ENCODE results near the gene SIRT7.

SIRT7 gene

DNA sequence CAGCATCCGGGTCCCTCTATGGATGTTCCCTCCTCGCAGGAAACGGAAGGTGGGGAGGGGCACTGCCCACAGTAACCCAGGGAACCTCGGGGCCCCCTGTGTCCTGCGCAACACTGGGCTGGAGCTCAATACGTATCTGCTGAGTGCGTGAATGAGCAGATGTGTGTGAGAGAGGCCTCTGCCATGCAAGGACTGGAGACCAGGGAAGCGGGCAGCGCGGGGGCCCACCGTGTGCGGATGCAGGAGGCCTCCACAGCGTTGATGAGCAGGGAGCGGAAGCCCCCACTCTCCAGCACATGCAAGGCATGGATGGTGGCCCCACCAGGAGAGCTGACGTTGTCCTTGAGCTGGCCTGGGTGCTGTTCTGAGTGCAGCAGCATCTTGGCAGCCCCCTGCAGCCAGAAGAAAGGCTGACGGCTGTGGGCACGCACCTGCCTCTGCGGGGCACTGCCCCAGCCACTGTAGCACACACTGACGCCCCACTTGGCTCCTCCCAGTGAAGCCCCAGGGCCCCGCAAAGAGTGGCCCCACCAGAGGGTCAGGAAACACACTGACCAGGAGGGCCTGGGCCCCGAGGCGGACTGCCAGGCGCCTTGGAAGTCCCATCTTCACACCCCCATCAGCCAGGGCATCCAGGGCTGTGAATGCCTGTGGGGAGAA is 16.3 kb upstream of the SIRT7 start:
- Histone ChIP-seq H3K27ac (no peak overlapping the region), H3K36me3 (peaks cover 42% of the 10 kb centered on the region), H3K27me3 (ENCODE audit: insufficient read depth, low read depth, severe bottlenecking) (no peaks in the 10 kb centered on the region), H3K4me3 (ENCODE audit: low read depth, low read length) (no peak overlapping the region), H3K9me3 (ENCODE audit: severe bottlenecking) (no peaks in the 10 kb centered on the region)
- TF ChIP-seq, protein P1, sequence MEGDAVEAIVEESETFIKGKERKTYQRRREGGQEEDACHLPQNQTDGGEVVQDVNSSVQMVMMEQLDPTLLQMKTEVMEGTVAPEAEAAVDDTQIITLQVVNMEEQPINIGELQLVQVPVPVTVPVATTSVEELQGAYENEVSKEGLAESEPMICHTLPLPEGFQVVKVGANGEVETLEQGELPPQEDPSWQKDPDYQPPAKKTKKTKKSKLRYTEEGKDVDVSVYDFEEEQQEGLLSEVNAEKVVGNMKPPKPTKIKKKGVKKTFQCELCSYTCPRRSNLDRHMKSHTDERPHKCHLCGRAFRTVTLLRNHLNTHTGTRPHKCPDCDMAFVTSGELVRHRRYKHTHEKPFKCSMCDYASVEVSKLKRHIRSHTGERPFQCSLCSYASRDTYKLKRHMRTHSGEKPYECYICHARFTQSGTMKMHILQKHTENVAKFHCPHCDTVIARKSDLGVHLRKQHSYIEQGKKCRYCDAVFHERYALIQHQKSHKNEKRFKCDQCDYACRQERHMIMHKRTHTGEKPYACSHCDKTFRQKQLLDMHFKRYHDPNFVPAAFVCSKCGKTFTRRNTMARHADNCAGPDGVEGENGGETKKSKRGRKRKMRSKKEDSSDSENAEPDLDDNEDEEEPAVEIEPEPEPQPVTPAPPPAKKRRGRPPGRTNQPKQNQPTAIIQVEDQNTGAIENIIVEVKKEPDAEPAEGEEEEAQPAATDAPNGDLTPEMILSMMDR (IDR thresholded peaks at IDR 0.05; ENCODE audit: low read depth, low read length), result no peak
- no peak for DNase-seq

DNA sequence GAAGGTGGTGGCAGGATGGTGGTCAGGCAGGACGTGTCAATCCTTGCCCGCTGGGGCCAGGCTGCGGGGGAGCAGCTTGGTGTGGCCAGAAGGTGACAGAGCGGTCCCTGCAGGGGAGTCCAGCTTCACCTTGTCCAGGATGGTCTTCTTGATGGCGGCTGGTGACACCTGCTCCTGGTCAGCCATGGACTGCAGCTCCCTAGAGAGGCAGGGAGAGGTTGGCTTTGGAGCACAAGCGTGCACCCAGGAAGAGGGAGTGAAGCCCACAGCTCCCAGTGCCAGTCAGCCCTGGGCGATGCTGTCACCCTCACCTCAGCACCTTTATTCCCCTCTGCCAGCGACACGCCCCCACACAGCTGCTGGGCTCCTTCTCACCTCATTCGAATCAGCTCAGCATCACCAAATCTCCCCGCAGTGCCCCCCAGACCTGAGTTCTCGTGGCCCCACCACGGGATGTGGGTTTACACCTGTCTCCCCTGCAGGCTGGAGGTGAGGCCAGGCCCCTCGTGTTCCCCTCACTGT is 15.3 kb upstream of the SIRT7 start:
- TF ChIP-seq, protein P1 (IDR thresholded peaks at IDR 0.05; ENCODE audit: low read depth, low read length), result no peak
- no peaks in the 10 kb centered on the region for H3K9me3 ChIP-seq (ENCODE audit: severe bottlenecking)
- no peak overlapping the region for H3K4me3 ChIP-seq (ENCODE audit: low read depth, low read length)
- H3K27me3 ChIP-seq (ENCODE audit: insufficient read depth, low read depth, severe bottlenecking), result no peaks in the 10 kb centered on the region
- no peak overlapping the region for H3K27ac ChIP-seq
- peaks cover 45% of the 10 kb centered on the region for H3K36me3 ChIP-seq
- DNase-seq, result no peak

DNA sequence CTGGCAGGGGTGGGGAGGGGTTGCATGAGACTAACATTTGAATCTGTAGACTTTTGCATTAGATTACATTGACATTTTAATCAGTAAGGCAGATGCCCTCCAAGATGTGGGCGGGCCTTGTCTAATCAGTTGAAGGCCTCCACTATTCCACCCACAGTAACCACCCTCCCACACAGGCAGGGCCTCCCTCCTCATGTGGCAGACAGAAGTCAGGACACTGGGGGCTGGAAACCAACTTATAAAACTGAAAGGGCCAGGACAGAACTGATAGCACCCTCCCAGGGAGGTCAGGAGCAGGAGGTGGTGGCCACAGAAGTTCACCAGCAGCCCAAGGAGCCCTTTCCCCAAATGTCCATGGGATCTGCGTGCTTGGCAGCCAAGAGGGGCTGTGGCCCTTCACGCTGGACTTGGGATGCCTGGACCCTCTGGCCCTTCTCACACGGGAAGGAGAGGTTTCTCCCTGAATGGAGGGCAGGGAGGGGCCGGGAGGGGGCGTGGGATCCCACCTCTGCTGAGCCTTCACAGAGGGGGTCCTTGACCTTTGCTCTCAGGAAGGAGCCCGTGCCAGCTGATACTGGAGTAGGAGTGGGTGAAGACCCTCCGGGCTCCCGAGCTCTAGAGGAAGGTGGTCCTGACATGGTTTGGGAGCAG is 14.5 kb upstream of the SIRT7 start:
- no peak for DNase-seq

DNA sequence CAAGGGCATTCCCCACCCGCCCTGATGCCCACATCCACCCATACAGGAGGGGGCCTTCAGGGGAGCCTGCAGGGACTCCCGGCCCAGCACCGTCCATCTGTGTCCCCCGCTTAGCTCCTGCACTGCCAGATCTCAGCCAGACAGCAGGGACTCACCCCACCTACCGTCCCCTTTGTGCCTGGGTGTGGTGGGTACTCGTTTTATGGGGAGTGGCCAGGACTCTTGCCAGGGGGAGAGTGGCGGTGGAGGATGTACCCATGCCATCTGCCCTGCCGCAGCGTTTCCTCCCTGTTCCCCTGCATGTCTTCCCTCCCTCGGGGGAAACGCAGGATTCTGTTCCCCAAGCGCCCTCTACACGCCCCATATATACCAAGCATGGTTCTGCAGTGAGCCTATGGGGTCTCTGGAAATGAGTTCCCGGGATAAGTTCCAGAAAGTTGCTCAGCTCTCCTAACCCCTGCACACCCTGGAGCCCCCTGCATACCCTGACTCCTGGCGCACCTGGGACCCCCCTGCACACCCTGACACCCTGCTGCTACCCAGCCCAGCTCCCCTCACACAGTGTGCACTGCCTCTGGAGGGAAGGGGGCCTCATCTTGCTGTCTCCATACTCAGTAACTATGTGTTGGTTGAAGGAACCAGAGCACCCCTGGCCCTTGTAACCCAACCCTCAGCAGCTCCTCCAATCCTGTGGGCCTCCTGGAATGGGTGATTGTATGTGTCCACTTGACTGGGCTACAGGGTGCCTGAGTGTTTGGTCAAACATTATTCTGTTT is 13.8 kb upstream of the SIRT7 start:
- Histone ChIP-seq H3K4me3 (ENCODE audit: low read depth, low read length) (no peak overlapping the region), H3K36me3 (peaks cover 45% of the 10 kb centered on the region), H3K27ac (no peak overlapping the region), H3K9me3 (ENCODE audit: severe bottlenecking) (no peaks in the 10 kb centered on the region), H3K27me3 (ENCODE audit: insufficient read depth, low read depth, severe bottlenecking) (no peaks in the 10 kb centered on the region)
- TF ChIP-seq, protein P1 (IDR thresholded peaks at IDR 0.05; ENCODE audit: low read depth, low read length), result no peak
- peak; percentile 59 for DNase-seq

More for the DNA sequence above, 14.5 kb upstream of the SIRT7 start:
- H3K36me3 ChIP-seq, result peaks cover 45% of the 10 kb centered on the region
- no peak overlapping the region for H3K27ac ChIP-seq
- H3K4me3 ChIP-seq (ENCODE audit: low read depth, low read length), result no peak overlapping the region
- H3K9me3 ChIP-seq (ENCODE audit: severe bottlenecking), result no peaks in the 10 kb centered on the region
- TF ChIP-seq, protein P1 (IDR thresholded peaks at IDR 0.05; ENCODE audit: low read depth, low read length), result no peak
- no peaks in the 10 kb centered on the region for H3K27me3 ChIP-seq (ENCODE audit: insufficient read depth, low read depth, severe bottlenecking)

DNA sequence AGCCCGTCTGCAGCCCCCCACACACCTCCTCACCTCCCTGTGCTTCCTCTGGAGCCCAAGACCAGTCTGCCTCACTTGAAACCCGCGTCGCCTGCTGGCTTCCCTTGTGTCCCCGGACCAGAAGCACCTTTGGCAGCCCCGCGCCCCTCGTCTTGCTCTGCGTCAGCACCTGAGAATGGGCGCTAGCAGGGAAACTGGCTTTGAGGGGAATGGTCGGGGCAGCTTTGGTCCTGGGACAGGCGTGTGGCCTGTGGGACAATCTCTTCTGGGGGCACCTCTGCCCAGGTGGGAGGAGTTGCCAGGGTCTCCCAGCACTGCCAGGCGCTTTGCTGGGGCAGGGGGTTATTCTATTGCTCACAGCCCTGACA is 13.2 kb upstream of the SIRT7 start:
- no peak overlapping the region for H3K4me3 ChIP-seq (ENCODE audit: low read depth, low read length)
- H3K9me3 ChIP-seq (ENCODE audit: severe bottlenecking), result no peaks in the 10 kb centered on the region
- no peak overlapping the region for H3K27ac ChIP-seq
- no peaks in the 10 kb centered on the region for H3K27me3 ChIP-seq (ENCODE audit: insufficient read depth, low read depth, severe bottlenecking)
- TF ChIP-seq, protein P1 (IDR thresholded peaks at IDR 0.05; ENCODE audit: low read depth, low read length), result no peak
- peaks cover 45% of the 10 kb centered on the region for H3K36me3 ChIP-seq
- DNase-seq, result no peak
